CD4-positive, alpha-beta memory T cell (primary cell): Measurements from ENCODE around the gene LSG1. TPM values are rescaled to one million over a fixed set of nuclear protein-coding genes. Genes with fewer than 3 reads are reported as not detected.

Experiments
- CTCF ChIA-PET: fragments of 350-600 bp; sonication (Branson Sonifier 250); formaldehyde crosslinking; loops from one replicate; lab custom pipeline; 2021; ENCODE audit warnings: inconsistent platforms; ENCODE audit not compliant: partially characterized antibody; lab: Charles Lee
- POLR2A ChIA-PET: fragments of 350-600 bp; sonication (Branson Sonifier 250); formaldehyde crosslinking; loops from one replicate; lab custom pipeline; 2021; ENCODE audit not compliant: partially characterized antibody; lab: Charles Lee
- DNase-seq, 5 donors: peaks; one replicate each; pipeline versions ENCODE4 v3.0.0 to v3.0.0-alpha.2; 2020 to 2022; ENCODE audit warnings: mixed read lengths in 1 of 5
- H3K27ac ChIP-seq: one replicate; pipeline ENCODE4 v1.7.0; 2013; ENCODE audit warnings: low read depth, low read length
- H3K27me3 ChIP-seq: 2 replicates; pipeline ENCODE4 v1.7.0; 2013; ENCODE audit warnings: mild to moderate bottlenecking, low read length, moderate library complexity; ENCODE audit not compliant: insufficient read depth
- H3K36me3 ChIP-seq: 2 replicates; pipeline ENCODE4 v1.7.0; 2013; ENCODE audit warnings: mild to moderate bottlenecking, low read length, moderate library complexity; ENCODE audit not compliant: insufficient read depth
- H3K4me1 ChIP-seq: 2 replicates; pipeline ENCODE4 v1.7.0; 2013; ENCODE audit warnings: mild to moderate bottlenecking, low read length, moderate library complexity; ENCODE audit not compliant: insufficient read depth
- H3K4me3 ChIP-seq, 2 donors: one replicate each; pipeline ENCODE4 v1.7.0; 2013; ENCODE audit warnings: low read length in 2 of 2, mild to moderate bottlenecking in 1 of 2
- H3K9me3 ChIP-seq, 2 donors: one replicate each; pipeline ENCODE4 v1.7.0; 2013; ENCODE audit warnings: low read length in 2 of 2, control low read depth in 1 of 2; ENCODE audit not compliant: control insufficient read depth in 1 of 2
- H3K27ac Mint-ChIP-seq, 7 donors: one replicate each; pipeline ENCODE4 v1.8.0; 2020 to 2021; ENCODE audit warnings: mixed read lengths in 7 of 7, mild to moderate bottlenecking in 6 of 7, inconsistent platforms in 3 of 7, moderate library complexity in 3 of 7
- H3K27me3 Mint-ChIP-seq, 2 donors: one replicate each; pipeline ENCODE4 v1.8.0; 2020 to 2021; ENCODE audit warnings: mixed read lengths in 2 of 2
- H3K36me3 Mint-ChIP-seq, 2 donors: one replicate each; pipeline ENCODE4 v1.8.0; 2020 to 2021; ENCODE audit warnings: mixed read lengths in 2 of 2, inconsistent platforms in 1 of 2, mild to moderate bottlenecking in 1 of 2
- H3K4me1 Mint-ChIP-seq, 4 donors: one replicate each; pipeline ENCODE4 v1.8.0; 2020 to 2021; ENCODE audit warnings: mixed read lengths in 4 of 4, mild to moderate bottlenecking in 1 of 4
- H3K4me3 Mint-ChIP-seq, 8 donors: one replicate each; pipeline ENCODE4 v1.8.0; 2020 to 2021; ENCODE audit warnings: mixed read lengths in 8 of 8, mild to moderate bottlenecking in 7 of 8, moderate library complexity in 6 of 8, inconsistent platforms in 3 of 8
- H3K9me3 Mint-ChIP-seq, 8 donors: one replicate each; pipeline ENCODE4 v1.8.0; 2020 to 2021; ENCODE audit warnings: mixed read lengths in 8 of 8, mild to moderate bottlenecking in 5 of 8, inconsistent platforms in 3 of 8, moderate library complexity in 1 of 8
- intact Hi-C: fragments of 100-400 bp; cut with micrococcal nuclease; formaldehyde crosslinking; loops from one replicate; pipeline ENCODE4 v1.15.1; 2023
- polyA plus RNA-seq, 2 donors: library from polyadenylated mRNA; unstranded; fragments of 300-500 nt; fragmentation: Illumina TruSeq; gene quantifications; one replicate each; pipeline ENCODE4 v1.2.3, GENCODE V29; 2021
- total RNA-seq, 2 experiments: library from RNA; stranded (reverse); gene quantifications; one replicate each; pipeline ENCODE4 v1.2.3, GENCODE V29; 2021

The LSG1 gene
- total and polyA plus RNA-seq, 4 experiments from 2014 or later: 9.6 to 49.5 (median 42.3) TPM

DNA sequence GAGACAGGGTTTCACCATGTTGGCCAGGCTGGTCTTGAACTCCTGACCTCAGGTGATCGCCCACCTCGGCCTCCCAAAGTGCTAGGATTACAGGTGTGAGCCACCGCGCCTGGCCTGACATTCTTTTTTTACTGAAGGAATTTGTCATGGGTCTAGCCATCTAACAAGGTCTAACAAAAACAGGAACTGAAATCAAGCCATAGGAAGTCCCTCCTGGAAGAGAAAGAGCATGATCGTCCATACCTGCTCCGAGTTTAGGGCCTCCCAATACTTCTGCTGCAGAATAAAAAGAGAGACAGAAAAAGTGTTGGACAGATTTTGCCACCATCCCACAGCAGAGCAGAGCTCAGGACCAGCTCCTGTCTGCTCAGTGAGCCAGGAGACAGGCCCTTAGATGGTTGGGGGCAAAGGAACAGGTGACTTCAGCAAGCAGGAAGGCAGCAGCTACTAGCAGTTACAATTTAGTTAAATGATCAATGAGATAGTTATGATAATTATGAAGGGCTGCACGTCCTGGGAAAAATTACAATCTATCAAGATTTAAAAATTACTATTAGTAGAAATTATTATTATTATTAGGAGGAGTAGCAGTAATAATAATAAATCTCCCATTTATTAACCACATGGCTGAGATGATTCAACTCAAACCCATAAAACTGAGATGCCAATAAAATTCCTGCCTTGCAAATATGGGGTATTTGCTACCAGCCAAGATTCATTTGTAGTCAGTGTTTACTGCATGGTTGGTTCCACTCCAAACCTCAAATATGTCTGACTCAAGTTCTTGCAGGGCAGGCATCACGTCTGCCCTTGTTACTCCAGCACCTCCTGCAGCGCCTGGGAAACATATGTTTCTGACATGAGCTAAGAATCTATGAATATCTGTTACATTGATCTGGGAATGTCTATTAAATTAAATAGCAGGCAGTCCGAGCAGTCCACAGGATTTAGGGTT is 78.9 kb downstream of the LSG1 start:
- peaks cover 0 to 6% (median 2%) of the 10 kb centered on the region in 4 donors for H3K4me1 Mint-ChIP-seq
- intact Hi-C loops: no loop called here

More for the DNA sequence above, 78.9 kb downstream of the LSG1 start:
- ChIA-PET POLR2A (interaction anchor here (1.1 to 2.7 kb wide), 2 partner anchors 9 kb away, joined by 3 to 9 read pairs; no protein-coding TSS in a partner anchor), CTCF (interaction anchor here (1.0 to 4.9 kb wide), 4 partner anchors 10 to 125 kb away, joined by 4 to 84 read pairs (median 23); no protein-coding TSS in a partner anchor)
- H3K4me1 ChIP-seq: no peaks in the 10 kb centered on the region
- H3K9me3 Mint-ChIP-seq: no peaks in the 10 kb centered on the region
- no peaks in the 10 kb centered on the region for H3K27me3 Mint-ChIP-seq
- DNase-seq: no peak
- no peaks in the 10 kb centered on the region for H3K27me3 ChIP-seq
- no peak overlapping the region for H3K27ac Mint-ChIP-seq
- H3K27ac ChIP-seq: no peak overlapping the region
- H3K9me3 ChIP-seq: no peaks in the 10 kb centered on the region
- H3K4me3 Mint-ChIP-seq: no peak overlapping the region
- no peaks in the 10 kb centered on the region for H3K36me3 Mint-ChIP-seq
- H3K4me3 ChIP-seq: no peak overlapping the region
- H3K36me3 ChIP-seq: no peaks in the 10 kb centered on the region

Other genes with a start within 250 kb of the LSG1 start
- 10 to 100 TPM; 57.6 to 62.7 TPM for gene ATP13A3, start 185.2 kb downstream of the LSG1 start, total RNA-seq
- 10 to 100 TPM in 1 of 2 donors, 1 to 10 TPM in 1; 6.7 to 14.5 TPM for gene ATP13A3, start 185.2 kb downstream of the LSG1 start, polyA plus RNA-seq
- 1 to 10 TPM; 1.9 to 2.1 TPM for gene TMEM44, start 38.8 kb downstream of the LSG1 start, total RNA-seq
- 1 to 10 TPM in 1 of 2 donors, not detected in 1; 1.3 TPM for gene TMEM44, start 38.8 kb downstream of the LSG1 start, polyA plus RNA-seq
- 1 to 10 TPM; 9.4 to 9.9 TPM for gene FAM43A, start 13.7 kb upstream of the LSG1 start, total RNA-seq
- gene FAM43A, start 13.7 kb upstream of the LSG1 start, polyA plus RNA-seq: 1 to 10 TPM in 1 of 2 donors, under 1 TPM in 1; 0.34 to 6.0 TPM